GM12891 (cell line): ENCODE results near the gene CITED2.

ENCODE experiments used
- PAX5 ChIP-seq: IDR thresholded peaks from 2 replicates; pipeline ENCODE4 v1.6.1; 2011; ENCODE audit warnings: low read length, moderate library complexity, mild to moderate bottlenecking; ENCODE audit not compliant: insufficient read depth, severe bottlenecking
- POLR2A ChIP-seq: IDR thresholded peaks from 2 replicates; pipeline ENCODE4 v1.6.1; 2011; ENCODE audit warnings: low read depth, low read length, control low read depth
- POLR2AphosphoS5 ChIP-seq: IDR thresholded peaks from 2 replicates; pipeline ENCODE4 v1.6.1; 2011; ENCODE audit warnings: low read depth, low read length, control low read depth
- SPI1 ChIP-seq: IDR thresholded peaks from 2 replicates; pipeline ENCODE4 v1.6.1; 2011; ENCODE audit warnings: low read depth, low read length, control low read depth
- TAF1 ChIP-seq: IDR thresholded peaks from 2 replicates; pipeline ENCODE4 v1.6.1; 2011; ENCODE audit warnings: low read depth, low read length, control low read depth

- TF ChIP-seq POLR2A: no peak
- TF ChIP-seq POLR2AphosphoS5: no peak
- no peak for TF ChIP-seq TAF1
- no peak for TF ChIP-seq PAX5
- TF ChIP-seq SPI1: no peak
These were observed 13.9 kb upstream of the CITED2 start for GRCh38 chr6:139388384-139388783.
